Keratinocyte (primary cell): ENCODE results near the gene HNF1B. TPM values are rescaled to one million over a fixed set of nuclear protein-coding genes. Genes with fewer than 3 reads are reported as not detected.

Experiments
- DNase-seq: peaks from one replicate; pipeline ENCODE4 v3.0.0-alpha.2; 2011; ENCODE audit warnings: low read depth, missing footprints, low spot score
- FAIRE-seq: peaks from 2 replicates; lab custom pipeline; 2011; peaks lifted over from hg19 to GRCh38; lab: Jason Lieb, UNC
- H2AFZ ChIP-seq: 2 replicates; pipeline ENCODE4 v1.6.0; 2012; ENCODE audit warnings: low read length, control low read depth, inconsistent platforms; ENCODE audit not compliant: control insufficient read depth
- H3K27ac ChIP-seq: 2 replicates; pipeline ENCODE4 v1.5.1; 2011; ENCODE audit warnings: low read length; ENCODE audit not compliant: control insufficient read depth, insufficient read depth
- H3K27me3 ChIP-seq: 3 replicates; pipeline ENCODE4 v1.6.0; 2011; ENCODE audit warnings: low read length; ENCODE audit not compliant: control insufficient read depth, insufficient read depth; ENCODE audit errors: extremely low read depth
- H3K36me3 ChIP-seq, 2 experiments: 2 replicates in 1 of 2; 3 replicates in 1 of 2; pipeline ENCODE4 v1.5.1; 2011; ENCODE audit warnings: low read length in 2 of 2, mild to moderate bottlenecking in 1 of 2; ENCODE audit not compliant: control insufficient read depth in 2 of 2, insufficient read depth in 2 of 2; ENCODE audit errors: extremely low read depth in 1 of 2
- H3K4me1 ChIP-seq: 3 replicates; pipeline ENCODE4 v1.5.1; 2011; ENCODE audit warnings: low read length; ENCODE audit not compliant: control insufficient read depth, insufficient read depth; ENCODE audit errors: extremely low read depth
- H3K4me2 ChIP-seq: 3 replicates; pipeline ENCODE4 v1.6.0; 2011; ENCODE audit warnings: low read depth, low read length; ENCODE audit not compliant: control insufficient read depth, insufficient read depth; ENCODE audit errors: extremely low read depth
- H3K4me3 ChIP-seq, 3 experiments: fragments of 200-600 bp in 1 of 3; sonication (generic) in 1 of 3; 2 replicates in 2 of 3; 3 replicates in 1 of 3; pipeline ENCODE4 v1.5.1; 2011 to 2016; ENCODE audit warnings: low read length in 3 of 3, mild to moderate bottlenecking in 3 of 3, control low read depth in 2 of 3, inconsistent platforms in 1 of 3, low read depth in 1 of 3, mixed read lengths in 1 of 3, mixed run types in 1 of 3, moderate library complexity in 1 of 3; ENCODE audit not compliant: control insufficient read depth in 2 of 3, insufficient read depth in 2 of 3; ENCODE audit errors: extremely low read depth in 1 of 3
- H3K79me2 ChIP-seq: 2 replicates; pipeline ENCODE4 v1.6.0; 2012; ENCODE audit warnings: low read length; ENCODE audit not compliant: control insufficient read depth, insufficient read depth
- H3K9ac ChIP-seq: 3 replicates; pipeline ENCODE4 v1.6.0; 2011; ENCODE audit warnings: low read length; ENCODE audit not compliant: control insufficient read depth, insufficient read depth; ENCODE audit errors: extremely low read depth
- H3K9me1 ChIP-seq: 3 replicates; pipeline ENCODE4 v1.6.0; 2011; ENCODE audit warnings: low read length; ENCODE audit not compliant: control insufficient read depth, insufficient read depth; ENCODE audit errors: extremely low read depth
- H3K9me3 ChIP-seq: 2 replicates; pipeline ENCODE4 v1.5.1; 2012; ENCODE audit warnings: low read depth, low read length; ENCODE audit not compliant: control insufficient read depth
- H4K20me1 ChIP-seq: 3 replicates; pipeline ENCODE4 v1.6.0; 2011; ENCODE audit warnings: low read length; ENCODE audit not compliant: control insufficient read depth, insufficient read depth; ENCODE audit errors: extremely low read depth
- CTCF ChIP-seq, 3 experiments: IDR thresholded peaks in 1 of 3; conservative IDR thresholded peaks in 1 of 3; optimal IDR thresholded peaks in 1 of 3; 2 replicates in 2 of 3; 3 replicates in 1 of 3; pipeline versions ENCODE3 to v1.5.1; 2011; ENCODE audit warnings: low read length in 3 of 3, mild to moderate bottlenecking in 3 of 3, moderate library complexity in 2 of 3, control low read depth in 1 of 3, inconsistent platforms in 1 of 3; ENCODE audit not compliant: insufficient read depth in 2 of 3; ENCODE audit errors: extremely low read depth in 1 of 3
- EZH2 ChIP-seq: IDR thresholded peaks from one replicate; pipeline ENCODE4 v1.6.1; 2012; ENCODE audit warnings: inconsistent platforms, mild to moderate bottlenecking, low read length, moderate library complexity
- dilution Hi-C: fragments of 300-500 bp; cut with MboI; formaldehyde crosslinking; loops from one replicate; pipeline ENCODE4 v1.7.0; 2020; ENCODE audit warnings: low sequenced_read_pairs; ENCODE audit not compliant: extremely low pct_ligation_motif_present
- polyA plus RNA-seq, 5 experiments: library from polyadenylated mRNA; depleted of rRNA in 3 of 5; stranded (reverse) in 3 of 5; stranded (forward) in 1 of 5; unstranded in 1 of 5; fragments of >200 nt; gene quantifications; 1 replicate in 1 of 5; 2 replicates in 3 of 5; 3 replicates in 1 of 5; pipeline versions ENCODE4 v1.2.1 to v1.2.3, GENCODE V29; 2011 to 2012; ENCODE audit warnings: missing spikeins in 2 of 5, low read depth in 1 of 5, low replicate concordance in 1 of 5

HNF1B gene
- polyA plus RNA-seq, 1 donor (not counting 4 experiments of a cell fraction or from before 2014, with no cell fraction given), result not detected

GRCh38 chr17:37789021-37789565 is 44.2 kb upstream of the HNF1B start:
- H3K4me3 ChIP-seq, result no peak overlapping the region
- H3K4me2 ChIP-seq, result no peak overlapping the region
- H3K79me2 ChIP-seq, result no peaks in the 10 kb centered on the region
- no peak overlapping the region for H3K9ac ChIP-seq
- no peaks in the 10 kb centered on the region for H3K9me1 ChIP-seq
- no peak overlapping the region for H3K27ac ChIP-seq
- TF ChIP-seq CTCF (optimal IDR thresholded peaks at IDR 0.05 in 1 of 3, IDR thresholded peaks at IDR 0.05 in 1 of 3, conservative IDR thresholded peaks at IDR 0.05 in 1 of 3; ENCODE audit: extremely low read depth in 1 of 3, insufficient read depth in 2 of 3, low read length in 3 of 3), result no peak
- TF ChIP-seq EZH2, result no peak
- H2AFZ ChIP-seq, result no peak overlapping the region
- FAIRE-seq (no peak), DNase-seq (no peak)
- dilution Hi-C loops, result no loop called here
- H3K4me1 ChIP-seq, result no peaks in the 10 kb centered on the region
- H3K36me3 ChIP-seq, result no peaks in the 10 kb centered on the region
- H3K27me3 ChIP-seq, result peaks cover 19% of the 10 kb centered on the region
- no peaks in the 10 kb centered on the region for H4K20me1 ChIP-seq
- no peaks in the 10 kb centered on the region for H3K9me3 ChIP-seq

GRCh38 chr17:37788526-37788925 is 43.7 kb upstream of the HNF1B start:
- Histone ChIP-seq H3K36me3 (no peaks in the 10 kb centered on the region), H2AFZ (no peak overlapping the region), H3K9ac (no peak overlapping the region), H3K79me2 (no peaks in the 10 kb centered on the region), H3K4me2 (no peak overlapping the region), H3K27me3 (peaks cover 19% of the 10 kb centered on the region), H3K27ac (no peak overlapping the region), H3K9me3 (no peaks in the 10 kb centered on the region), H3K4me3 (no peak overlapping the region), H3K9me1 (no peaks in the 10 kb centered on the region), H4K20me1 (no peaks in the 10 kb centered on the region), H3K4me1 (no peaks in the 10 kb centered on the region)
- TF ChIP-seq EZH2 (no peak), CTCF (optimal IDR thresholded peaks at IDR 0.05 in 1 of 3, IDR thresholded peaks at IDR 0.05 in 1 of 3, conservative IDR thresholded peaks at IDR 0.05 in 1 of 3; ENCODE audit: extremely low read depth in 1 of 3, insufficient read depth in 2 of 3, low read length in 3 of 3) (no peak)
- FAIRE-seq (no peak), DNase-seq (no peak)
- dilution Hi-C loops, result no loop called here
